Limb (tissue), 2 donors: ENCODE results near the gene TUBB2A.
"Not testable (repeated sequence)": the region's sequence is repeated elsewhere in the genome, so short reads cannot be mapped to it uniquely, and the experiment has no call there.

Experiments
- DNase-seq, 2 donors: peaks; one replicate each; pipeline ENCODE4 v3.0.0-alpha.2; 2016; ENCODE audit errors: extremely low spot score in 2 of 2

The TUBB2A gene

DNA sequence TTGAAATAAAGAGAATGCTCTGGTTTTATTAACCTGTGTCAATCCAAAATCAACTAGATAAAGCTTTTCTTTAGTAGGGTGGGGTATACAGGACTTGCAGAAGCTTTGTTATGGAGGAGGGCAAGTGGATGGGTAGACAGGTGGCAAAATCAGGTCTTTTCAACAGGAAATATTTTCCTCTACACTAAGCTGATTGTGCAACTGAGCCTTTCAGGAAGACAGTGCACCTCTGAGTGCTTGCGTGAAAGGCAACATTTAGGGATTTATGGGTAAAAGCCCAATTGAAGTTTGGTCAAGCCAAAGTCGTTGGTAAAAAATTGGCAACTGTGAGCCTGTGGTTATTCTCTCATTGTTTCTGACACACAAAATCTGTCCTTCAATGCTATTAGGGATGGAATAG, 23.8 kb upstream of the TUBB2A start:
- DNase-seq, result no peak

DNA sequence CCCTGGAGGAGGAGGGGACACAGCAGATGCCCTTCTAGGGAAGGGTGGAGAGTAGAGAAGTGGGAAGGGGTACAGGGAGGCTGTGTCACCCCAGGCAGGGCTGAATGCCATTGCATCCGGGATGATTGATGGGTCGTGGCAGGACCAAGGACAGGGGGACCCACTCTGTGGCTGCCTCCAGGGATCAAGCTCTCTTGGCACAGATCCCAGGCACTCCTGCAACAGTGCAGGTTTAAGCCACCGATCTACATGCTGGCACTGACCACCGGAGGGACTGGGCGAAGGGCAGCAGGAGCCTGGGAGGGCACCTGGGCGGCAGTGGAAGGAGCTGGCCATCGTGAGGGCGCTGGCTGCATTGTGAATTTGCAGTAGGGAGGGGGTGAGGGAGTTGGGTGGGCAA, 22.6 kb upstream of the TUBB2A start:
- not testable (repeated sequence) for DNase-seq

DNA sequence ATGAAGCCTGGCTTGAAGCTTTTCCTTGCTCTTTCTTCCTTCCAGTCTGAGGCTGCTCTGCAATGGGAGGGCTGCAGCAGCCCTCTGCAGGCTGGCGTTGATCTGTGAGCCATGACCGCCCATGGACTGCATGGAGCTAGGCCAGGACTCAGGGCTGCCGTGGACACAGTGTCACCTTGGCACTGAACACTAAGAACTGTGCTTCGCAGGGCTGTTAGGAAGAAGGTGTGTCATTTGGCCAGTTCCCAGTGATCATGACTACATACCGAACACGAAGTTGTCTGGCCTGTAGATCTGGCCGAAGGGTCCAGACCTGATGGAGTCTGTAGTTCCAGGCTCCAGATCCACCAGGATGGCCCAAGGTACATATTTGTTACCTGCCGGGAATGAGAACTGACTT, 21.3 kb upstream of the TUBB2A start:
- not testable (repeated sequence) for DNase-seq

DNA sequence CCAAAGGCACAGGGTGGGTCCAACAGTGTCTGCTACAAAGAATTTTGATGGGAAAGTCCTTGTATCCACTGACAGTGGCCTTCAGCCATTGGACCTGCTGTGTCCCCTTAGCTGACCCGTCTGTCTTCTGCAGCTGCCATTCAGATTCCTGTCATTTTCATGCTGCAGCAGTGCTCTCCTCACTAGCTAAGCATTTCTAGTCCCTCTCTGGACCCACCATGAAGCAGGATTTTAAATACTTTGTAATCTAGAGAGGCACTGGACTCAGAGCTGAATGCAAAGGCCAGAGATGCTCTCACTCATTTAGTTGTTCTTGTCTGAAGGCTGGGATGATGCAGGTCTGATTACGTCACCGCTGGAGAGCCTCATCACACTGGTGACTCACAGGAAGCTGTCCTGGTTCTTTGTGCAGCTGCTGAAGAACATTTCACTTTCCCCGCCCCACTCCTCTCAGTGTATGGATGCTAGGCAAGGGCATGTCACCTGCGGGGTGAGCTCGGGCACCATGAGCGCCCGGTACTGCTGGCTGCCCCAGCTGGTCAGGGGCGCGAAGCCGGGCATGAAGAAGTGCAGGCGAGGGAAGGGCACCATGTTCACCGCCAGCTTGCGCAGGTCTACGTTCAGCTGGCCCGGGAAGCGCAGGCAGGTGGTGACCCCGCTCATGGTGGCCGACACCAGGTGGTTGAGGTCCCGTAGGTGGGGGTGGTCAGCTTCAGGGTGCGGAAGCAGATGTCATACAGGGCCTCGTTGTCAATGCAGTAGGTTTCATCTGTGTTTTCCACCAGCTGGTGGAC, 19.4 kb upstream of the TUBB2A start:
- no peak for DNase-seq

DNA sequence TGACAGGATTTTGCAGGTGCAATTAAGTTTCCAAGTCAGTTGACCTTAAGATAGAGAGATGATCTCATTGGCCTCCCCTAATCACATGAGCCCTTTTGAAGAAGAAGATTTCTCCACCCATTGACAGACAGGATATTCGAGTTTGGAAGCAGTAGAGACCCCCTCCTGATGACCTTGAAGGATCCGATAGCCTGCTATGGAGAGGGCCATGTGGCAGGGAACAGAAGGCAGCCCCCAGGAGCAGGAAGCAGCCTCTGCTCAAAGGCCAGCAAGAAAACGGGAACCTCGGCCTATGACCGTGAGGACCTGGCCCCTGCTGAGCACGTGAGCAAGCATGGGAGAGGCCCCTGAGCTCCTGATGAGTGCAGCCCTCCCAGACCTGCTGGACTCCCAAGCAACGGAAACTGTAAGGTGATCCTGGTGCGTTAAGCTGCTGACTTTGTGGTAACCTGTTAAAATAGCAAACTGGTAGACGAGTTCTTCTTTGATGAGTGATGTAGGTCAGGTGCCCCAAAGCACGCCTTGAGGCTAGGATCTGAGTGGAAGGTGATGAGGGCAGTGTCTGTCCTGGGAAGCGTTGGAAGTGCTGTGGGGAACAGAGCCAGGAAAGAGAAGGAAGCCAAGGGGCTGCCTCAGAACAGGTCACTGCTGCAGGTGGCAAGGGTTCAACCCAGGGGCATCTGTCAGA, 18.5 kb upstream of the TUBB2A start:
- no peak for DNase-seq

DNA sequence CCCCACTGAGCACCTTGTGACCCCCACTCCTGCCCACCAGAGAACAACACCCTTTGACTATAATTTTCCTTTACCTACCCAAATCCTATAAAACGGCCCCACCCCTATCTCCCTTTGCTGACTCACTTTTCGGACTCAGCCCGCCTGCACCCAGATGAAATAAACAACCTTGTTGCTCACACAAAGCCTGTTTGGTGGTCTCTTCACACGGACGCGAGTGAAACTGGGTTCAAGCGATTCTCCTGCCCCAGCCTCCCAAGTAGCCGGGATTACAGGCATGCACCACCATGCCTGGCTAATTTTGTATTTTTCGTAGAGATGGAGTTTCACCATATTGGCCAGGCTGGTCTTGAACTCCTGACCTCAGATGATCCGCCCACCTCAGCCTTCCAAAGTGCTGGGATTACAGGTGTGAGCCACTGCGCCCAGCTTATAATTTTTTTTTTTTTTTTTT, 16.3 kb upstream of the TUBB2A start:
- DNase-seq, result not testable (repeated sequence)

DNA sequence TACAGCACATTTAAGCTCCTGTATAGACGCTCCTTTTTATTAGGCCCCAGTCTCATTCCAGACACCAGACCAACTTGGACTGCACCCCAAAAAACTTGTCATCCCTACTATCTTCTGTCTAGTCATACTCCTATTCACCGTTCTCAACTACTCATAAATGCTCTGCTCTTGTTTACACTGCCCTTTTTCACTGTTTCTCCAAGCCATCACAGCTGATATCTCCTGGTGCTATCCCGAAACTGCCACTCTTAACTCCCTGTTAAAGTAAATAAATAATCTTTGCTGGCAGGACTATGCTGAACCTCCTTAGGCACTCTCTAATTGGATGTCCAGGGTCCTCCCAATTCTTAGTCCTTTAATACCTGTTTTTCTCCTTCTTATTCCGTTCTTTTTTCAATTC, 15.4 kb upstream of the TUBB2A start:
- not testable (repeated sequence) for DNase-seq

DNA sequence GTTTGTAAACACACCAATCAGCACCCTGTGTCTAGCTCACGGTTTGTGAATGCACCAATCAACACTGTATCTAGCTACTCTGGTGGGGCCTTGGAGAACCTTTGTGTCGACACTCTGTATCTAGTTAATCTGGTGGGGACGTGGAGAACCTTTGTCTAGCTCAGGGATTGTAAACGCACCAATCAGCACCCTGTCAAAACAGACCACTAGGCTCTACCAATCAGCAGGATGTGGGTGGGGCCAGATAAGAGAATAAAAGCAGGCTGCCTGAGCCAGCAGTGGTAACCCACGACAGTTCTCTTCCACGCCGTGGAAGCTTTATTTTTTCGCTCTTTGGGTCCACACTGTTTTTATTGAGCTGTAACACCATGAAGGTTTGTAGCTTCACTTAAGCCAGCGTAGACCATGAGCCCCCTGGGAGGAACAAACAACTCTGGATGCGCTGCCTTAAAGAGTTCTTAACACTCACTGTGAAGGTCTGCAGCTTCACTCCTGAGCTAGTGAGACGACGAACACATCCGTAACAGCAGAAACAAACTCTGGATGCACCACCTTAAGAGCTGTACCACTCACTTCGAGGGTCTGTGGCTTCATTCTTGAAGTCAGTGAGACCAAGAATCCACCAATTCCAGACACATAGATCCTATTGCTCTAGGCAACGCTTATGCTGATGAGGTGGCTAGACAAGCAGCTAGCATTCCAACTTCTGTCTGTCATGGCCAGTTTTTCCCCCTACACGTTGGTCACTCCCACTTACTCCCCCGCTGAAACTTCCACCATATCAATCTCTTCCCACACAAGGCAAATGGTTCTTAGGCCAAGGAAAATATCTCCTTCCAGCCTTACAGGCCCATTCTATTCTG, 14.2 kb upstream of the TUBB2A start:
- DNase-seq, result not testable (repeated sequence)

DNA sequence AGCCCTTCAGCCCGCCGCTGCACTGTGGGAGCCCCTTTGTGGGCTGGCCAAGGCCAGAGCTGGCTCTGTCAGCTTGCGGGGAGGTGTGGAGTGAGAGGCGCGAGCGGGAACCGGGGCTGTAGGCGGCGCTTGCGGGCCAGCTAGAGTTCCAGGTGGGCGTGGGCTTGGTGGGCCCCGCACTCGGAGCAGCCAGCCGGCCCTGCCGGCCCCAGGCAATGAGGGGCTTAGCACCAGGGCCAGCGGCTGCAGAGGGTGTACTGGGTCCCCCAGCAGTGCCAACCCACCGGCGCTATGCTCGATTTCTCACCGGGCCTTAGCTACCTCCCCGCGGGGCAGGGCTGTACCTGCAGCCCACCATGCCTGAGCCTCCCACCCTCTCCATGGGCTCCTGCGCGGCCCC, 13.3 kb upstream of the TUBB2A start:
- not testable (repeated sequence) for DNase-seq

DNA sequence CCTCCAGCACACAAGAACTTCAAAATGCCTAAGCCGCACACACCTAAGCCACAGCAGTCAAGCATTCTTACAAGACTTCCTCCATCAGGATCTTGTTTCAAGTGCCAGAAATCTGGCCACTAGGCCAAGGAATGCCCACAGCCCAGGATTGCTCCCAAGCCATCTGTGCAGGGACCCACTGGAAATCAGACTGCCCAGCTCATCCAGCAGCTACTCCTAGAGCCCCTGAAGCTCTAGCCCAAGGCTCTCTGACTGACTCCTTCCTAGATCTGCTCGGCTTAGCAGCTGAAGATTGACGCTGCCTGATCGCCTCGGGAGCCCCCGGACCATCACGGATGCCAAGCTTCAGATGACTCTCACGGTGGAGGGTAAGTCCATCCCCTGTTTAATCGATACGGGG, 10.7 kb upstream of the TUBB2A start:
- not testable (repeated sequence) for DNase-seq

DNA sequence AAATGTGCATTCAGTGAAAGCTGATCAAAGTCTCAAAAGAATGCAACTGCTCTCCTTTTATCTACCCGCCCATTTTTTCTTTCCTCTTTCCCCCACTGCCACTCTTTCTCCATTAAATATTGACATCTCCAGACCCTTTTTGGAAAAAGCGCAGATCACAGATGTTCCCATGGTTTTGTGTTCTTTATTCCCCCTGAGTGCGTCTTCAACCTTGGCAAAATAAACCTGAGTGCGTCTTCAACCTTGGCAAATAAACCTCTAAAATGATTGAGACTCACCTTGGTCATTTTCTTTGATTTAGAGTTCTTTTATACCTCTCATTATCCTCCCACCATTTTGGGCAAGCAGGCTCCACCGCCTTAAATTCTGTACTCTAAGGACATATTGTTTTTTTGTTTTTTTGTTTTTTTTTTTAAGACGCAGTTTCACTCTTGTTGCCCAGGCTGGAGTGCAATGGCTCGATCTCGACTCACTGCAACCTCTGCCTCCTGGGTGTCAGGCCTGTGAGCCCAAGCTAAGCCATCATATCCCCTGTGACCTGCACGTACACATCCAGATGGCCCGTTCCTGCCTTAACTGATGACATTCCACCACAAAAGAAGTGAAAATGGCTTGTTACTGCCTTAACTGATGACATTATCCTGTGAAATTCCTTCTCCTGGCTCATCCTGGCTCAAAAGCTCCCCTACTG, 9.3 kb upstream of the TUBB2A start:
- not testable (repeated sequence) for DNase-seq

DNA sequence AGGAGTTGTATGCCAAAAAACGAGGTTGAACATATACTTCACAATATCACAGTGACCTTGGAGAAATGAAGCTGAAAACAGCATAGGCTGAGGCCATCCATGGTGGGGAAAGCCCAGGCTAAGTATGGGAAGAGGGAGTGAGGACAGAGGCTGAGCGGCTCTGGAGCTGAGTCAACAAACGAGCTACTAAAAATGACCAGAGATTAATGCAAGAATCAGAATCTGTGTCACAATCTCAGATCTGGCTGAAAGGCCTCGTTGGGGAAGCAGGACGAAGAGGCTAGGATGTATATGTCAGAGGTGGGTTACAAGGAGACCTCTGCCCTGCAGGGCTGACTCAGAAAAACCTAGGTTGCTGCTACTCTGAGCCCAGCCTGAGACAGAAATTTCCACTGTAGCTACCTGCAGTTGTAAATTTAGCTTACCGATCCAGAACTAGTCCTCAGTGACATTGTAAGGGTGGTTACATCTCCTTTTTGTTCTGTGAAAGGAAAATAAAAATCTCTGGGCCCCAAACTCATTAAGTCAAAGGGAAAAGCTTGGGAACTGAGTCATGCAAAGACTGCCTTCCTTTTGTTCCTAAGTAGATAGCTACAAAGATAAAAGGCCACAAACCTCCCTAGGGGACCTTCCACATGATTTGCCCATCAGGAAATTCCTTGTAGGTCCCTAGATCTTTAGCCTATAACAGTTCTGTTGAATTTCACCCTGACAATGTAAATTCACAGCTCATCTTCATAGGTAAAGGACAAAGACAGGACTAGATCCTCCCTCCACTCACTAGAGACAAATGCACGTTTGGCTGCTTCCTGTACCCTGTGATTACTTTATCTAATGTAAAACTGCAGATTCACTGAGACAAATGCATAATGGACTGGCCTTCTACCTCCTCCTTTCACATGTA, 8.5 kb upstream of the TUBB2A start:
- DNase-seq, result no peak

DNA sequence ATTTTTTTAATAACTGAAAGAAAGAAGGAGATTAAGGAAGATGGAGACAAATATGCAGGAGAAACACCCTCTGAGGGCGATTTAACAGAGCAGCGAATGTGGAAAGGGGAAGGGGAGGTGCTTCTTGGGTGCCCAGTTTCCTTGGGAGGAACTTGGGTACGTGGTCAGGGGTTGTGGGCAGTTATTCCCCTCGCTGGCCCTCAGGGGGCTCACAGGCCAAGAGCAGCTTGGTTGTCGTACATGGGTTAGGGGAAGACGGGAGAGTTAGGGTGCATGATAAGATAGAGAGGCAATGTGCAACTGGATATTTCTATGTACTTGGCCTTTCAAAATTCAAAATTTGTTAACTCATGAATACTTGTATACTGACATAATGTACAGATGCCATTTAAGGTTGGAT, 7.0 kb upstream of the TUBB2A start:
- no peak for DNase-seq

DNA sequence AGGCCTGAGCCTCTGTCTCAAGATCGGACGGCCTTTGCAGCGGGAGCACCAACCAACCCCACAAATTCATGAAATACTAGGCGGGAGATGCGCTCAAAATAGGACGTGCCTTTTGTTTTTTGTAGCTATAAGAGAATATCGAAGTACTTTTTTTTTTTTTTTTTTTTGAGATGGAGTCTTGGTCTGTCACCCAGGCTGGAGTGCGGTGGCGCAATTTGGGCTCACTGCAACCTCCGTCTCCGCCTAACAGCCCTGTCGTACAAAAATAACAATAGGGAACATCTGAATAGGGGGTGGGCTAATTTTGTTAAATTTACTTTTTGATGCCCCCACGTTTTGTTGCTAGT, 5.9 kb upstream of the TUBB2A start:
- no peak for DNase-seq

DNA sequence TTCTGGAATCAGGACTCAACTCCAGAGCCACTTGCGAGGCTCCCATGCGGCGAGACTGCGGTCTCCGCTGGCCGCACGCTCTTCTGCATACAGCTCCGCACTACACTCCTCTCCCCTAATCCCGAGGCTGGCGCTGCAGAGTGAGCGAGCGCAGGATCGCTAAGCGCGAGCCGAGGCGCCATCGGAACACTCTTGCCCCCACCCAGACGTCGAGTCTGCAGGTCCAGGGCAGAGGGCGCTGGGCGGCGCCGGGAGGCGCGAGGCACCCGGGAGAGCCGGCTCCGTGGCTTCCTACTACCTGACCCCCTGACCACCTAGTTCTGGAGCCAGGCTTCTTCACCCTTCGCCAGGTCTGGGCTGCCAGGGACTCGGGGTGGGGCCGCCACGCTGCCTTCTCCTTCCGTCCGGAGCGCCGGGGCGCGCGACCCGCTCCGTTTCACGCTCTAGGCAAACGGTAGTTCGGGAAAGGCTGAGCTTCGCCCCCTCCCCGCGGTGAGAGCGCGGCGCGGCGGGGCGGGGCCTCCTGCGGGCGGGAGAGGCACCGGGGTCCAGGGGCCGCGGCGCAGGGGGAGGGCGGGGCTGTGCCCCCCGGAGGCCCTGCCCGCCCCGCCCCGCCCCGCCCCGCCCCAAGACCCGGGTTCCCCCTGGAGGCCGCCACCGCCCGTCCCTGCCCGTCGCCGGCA, 5.4 kb upstream of the TUBB2A start:
- peak; percentile 51 to 83 for DNase-seq

DNA sequence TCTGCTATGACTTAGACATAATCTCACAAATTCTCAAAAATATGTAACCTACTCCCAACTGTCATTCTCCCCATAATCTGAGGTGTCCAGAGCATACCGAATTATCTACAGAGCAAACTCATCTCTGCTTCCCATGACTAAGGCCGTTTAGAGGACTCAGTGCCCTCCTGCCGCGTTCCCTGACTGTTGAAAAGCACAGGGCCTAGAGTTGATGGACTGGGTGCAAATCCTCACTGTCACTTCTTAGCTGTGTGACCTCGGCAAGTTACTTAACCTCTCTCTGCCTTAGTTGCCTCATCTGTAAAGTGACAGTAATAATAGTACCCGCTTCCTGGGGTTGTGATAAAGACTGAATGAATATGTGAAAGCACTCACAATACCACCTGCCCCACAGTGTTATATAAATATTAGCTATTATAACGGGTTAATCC, 4.7 kb upstream of the TUBB2A start:
- DNase-seq, result no peak

DNA sequence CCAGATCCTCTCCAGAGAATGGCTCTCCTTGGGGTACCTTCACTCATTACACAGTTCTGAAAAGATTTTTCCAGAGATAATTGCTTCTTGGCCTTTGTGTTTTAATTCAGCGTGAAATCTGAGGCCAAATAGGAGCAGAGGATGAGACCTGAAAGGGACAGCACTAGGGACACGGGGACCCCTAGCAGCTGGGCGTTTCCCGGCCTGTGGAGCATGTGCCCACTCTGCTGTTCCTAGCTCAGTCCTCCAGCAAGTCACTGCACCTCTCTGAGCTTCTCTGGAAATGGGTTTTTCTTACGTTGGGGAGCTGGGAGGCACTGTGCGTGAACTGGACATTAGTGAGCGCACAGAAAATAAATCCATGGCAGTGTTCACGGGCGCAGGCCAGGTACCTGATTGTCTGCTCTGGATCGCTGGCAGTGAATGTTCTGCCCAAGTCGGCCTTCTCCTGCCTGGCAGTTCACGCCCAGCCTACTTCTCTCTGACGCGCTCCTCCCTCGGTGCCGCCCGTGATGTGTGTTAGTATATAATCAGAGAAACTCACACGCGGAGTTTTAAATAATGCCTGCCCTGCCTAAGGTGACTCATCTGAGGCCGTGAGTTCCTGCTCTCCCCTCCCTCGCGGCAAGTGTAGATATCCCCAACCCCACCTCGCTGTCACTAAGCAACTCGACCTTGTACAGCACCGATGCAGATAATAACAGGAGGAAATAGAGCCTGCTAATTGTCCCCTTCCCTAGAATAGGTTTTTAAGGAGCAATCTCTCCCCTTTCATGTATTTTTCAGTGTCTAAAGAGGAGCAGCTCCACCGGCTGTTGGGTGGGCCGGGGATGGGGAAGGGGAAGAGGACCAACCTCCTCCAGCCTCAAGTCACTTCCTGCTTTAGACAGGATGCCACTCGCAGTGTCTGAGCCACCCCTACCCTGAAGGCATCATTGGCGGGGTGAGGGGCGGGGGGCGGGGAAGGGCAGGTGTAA, 2.7 kb upstream of the TUBB2A start:
- no peak for DNase-seq
